Endodermal cell (in vitro differentiated cells): Measurements from ENCODE around the gene GAB2. TPM values are rescaled to one million over a fixed set of nuclear protein-coding genes. Genes with fewer than 3 reads are reported as not detected.

Source experiments
- DNase-seq: peaks from one replicate; pipeline ENCODE4 v3.0.0-alpha.2; 2017
- H3K27ac ChIP-seq: 2 replicates; pipeline ENCODE4 v1.5.1; 2013; ENCODE audit warnings: mild to moderate bottlenecking, low read depth, low read length, moderate library complexity
- H3K27me3 ChIP-seq: 2 replicates; pipeline ENCODE4 v1.6.1; 2013; ENCODE audit warnings: mild to moderate bottlenecking, low read length, moderate library complexity; ENCODE audit not compliant: insufficient read depth, control insufficient read depth, poor library complexity, severe bottlenecking
- H3K36me3 ChIP-seq: 2 replicates; pipeline ENCODE4 v1.7.0; 2013; ENCODE audit warnings: mild to moderate bottlenecking, low read length, moderate library complexity; ENCODE audit not compliant: control insufficient read depth, insufficient read depth
- H3K4me1 ChIP-seq: one replicate; pipeline ENCODE4 v1.7.0; 2013; ENCODE audit warnings: low read length; ENCODE audit not compliant: control insufficient read depth, insufficient read depth
- H3K4me3 ChIP-seq: 2 replicates; pipeline ENCODE4 v1.5.1; 2013; ENCODE audit warnings: mild to moderate bottlenecking, low read length, moderate library complexity
- H3K9ac ChIP-seq: 2 replicates; pipeline ENCODE4 v1.6.1; 2013; ENCODE audit warnings: mild to moderate bottlenecking, low read length, moderate library complexity; ENCODE audit not compliant: poor library complexity, severe bottlenecking; ENCODE audit errors: extremely low read depth
- H3K9me3 ChIP-seq: 2 replicates; pipeline ENCODE4 v1.6.1; 2013; ENCODE audit warnings: mild to moderate bottlenecking, low read length, moderate library complexity; ENCODE audit not compliant: control insufficient read depth
- H3K27ac Mint-ChIP-seq: 2 replicates; pipeline ENCODE4 v1.8.0; 2020; ENCODE audit warnings: mixed read lengths
- H3K27me3 Mint-ChIP-seq: 2 replicates; pipeline ENCODE4 v1.8.0; 2021; ENCODE audit warnings: mild to moderate bottlenecking, mixed read lengths; ENCODE audit not compliant: insufficient read depth
- H3K36me3 Mint-ChIP-seq: 2 replicates; pipeline ENCODE4 v1.8.0; 2020; ENCODE audit warnings: low read depth, mixed read lengths
- H3K4me1 Mint-ChIP-seq: 2 replicates; pipeline ENCODE4 v1.8.0; 2020; ENCODE audit warnings: mixed read lengths
- H3K4me3 Mint-ChIP-seq: 2 replicates; pipeline ENCODE4 v1.8.0; 2020; ENCODE audit warnings: mild to moderate bottlenecking, moderate library complexity, mixed read lengths
- H3K9me3 Mint-ChIP-seq: 2 replicates; pipeline ENCODE4 v1.8.0; 2020; ENCODE audit warnings: mild to moderate bottlenecking, mixed read lengths
- WGBS, 2 experiments: methylation state at CpG; one replicate each; pipeline versions ENCODE4 v1.1.5 to v1.1.7; 2013; ENCODE audit warnings: missing lambda C conversion rate in 2 of 2, mixed read lengths in 1 of 2; ENCODE audit not compliant: insufficient coverage in 1 of 2, insufficient read length in 1 of 2; 5-methylcytosine and 5-hydroxymethylcytosine counted together
- total RNA-seq, 2 donors: library from RNA; stranded (reverse); fragmentation: NEBNext Ultra II Directional in 1 of 2; extraction: Animal tissue kit (Norgen Biotek cat#: 25700) in 1 of 2; gene quantifications; 2 replicates in 1 of 2; 3 replicates in 1 of 2; pipeline ENCODE4 v1.2.1, GENCODE V29; 2021
- TF ChIP-seq, protein P1 (sequence below): fragments of 200-600 bp; sonication (generic); conservative IDR thresholded peaks from 2 replicates; pipeline ENCODE4 v1.5.0; 2021; ENCODE audit warnings: antibody characterized with exemption, mild to moderate bottlenecking

The GAB2 gene
- total RNA-seq, 2 donors from 2014 or later, result 26.9 to 62.8 TPM

DNA sequence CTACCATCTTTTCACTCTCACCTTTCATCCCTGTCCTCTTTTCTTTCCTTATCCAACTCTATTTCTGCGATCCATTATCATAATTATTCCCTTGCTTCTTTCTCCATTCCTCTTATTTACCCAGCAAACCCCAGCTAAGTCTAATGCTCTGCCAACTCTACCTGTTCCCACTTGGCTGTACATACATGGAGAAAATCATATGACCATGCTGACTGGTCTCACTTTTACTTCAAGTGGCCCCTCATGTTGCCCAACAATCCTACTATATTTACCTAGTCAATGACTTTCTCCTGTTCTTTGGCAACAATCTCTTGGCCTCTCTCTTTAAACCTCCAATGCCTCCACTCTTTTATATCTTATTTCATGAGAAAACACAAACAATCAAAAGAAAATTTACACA, 134.8 kb downstream of the GAB2 start:
- Histone ChIP-seq H3K4me3 (no peak overlapping the region), H3K9me3 (no peaks in the 10 kb centered on the region), H3K4me1 (no peaks in the 10 kb centered on the region), H3K36me3 (peaks cover 24% of the 10 kb centered on the region), H3K9ac (no peak overlapping the region), H3K27ac (no peak overlapping the region), H3K27me3 (no peaks in the 10 kb centered on the region)
- Mint-ChIP-seq H3K9me3 (no peaks in the 10 kb centered on the region), H3K4me3 (no peak overlapping the region), H3K36me3 (peaks cover 10% of the 10 kb centered on the region), H3K27ac (no peak overlapping the region), H3K27me3 (no peaks in the 10 kb centered on the region), H3K4me1 (peaks cover 2% of the 10 kb centered on the region)
- TF ChIP-seq, protein P1, sequence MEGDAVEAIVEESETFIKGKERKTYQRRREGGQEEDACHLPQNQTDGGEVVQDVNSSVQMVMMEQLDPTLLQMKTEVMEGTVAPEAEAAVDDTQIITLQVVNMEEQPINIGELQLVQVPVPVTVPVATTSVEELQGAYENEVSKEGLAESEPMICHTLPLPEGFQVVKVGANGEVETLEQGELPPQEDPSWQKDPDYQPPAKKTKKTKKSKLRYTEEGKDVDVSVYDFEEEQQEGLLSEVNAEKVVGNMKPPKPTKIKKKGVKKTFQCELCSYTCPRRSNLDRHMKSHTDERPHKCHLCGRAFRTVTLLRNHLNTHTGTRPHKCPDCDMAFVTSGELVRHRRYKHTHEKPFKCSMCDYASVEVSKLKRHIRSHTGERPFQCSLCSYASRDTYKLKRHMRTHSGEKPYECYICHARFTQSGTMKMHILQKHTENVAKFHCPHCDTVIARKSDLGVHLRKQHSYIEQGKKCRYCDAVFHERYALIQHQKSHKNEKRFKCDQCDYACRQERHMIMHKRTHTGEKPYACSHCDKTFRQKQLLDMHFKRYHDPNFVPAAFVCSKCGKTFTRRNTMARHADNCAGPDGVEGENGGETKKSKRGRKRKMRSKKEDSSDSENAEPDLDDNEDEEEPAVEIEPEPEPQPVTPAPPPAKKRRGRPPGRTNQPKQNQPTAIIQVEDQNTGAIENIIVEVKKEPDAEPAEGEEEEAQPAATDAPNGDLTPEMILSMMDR, result no peak
- no peak for DNase-seq
- 93 to 100% methylated on average over 1 of the region's 1 CpG for WGBS, 2 experiments

DNA sequence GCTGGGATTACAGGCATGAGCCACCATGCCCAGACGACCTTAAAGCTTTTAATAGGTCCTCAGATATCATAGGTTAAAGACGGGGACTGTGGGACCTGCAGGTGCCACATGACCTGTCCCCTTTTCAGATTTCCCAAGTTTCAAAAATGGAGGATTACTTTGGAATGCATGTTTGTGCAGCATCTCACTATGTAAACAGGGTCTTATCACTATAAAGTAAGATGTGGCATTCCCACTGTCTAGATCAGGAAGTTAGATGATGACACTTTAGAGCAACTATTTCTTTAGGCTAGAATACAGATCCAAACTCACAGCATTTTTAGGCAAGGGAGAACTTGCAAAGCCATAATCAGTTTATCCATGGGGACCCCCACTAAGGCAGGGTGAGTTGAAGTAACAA, 136.1 kb downstream of the GAB2 start:
- Mint-ChIP-seq H3K4me3 (no peak overlapping the region), H3K27ac (no peak overlapping the region), H3K9me3 (no peaks in the 10 kb centered on the region), H3K27me3 (no peaks in the 10 kb centered on the region), H3K36me3 (peaks cover 15% of the 10 kb centered on the region), H3K4me1 (peaks cover 2% of the 10 kb centered on the region)
- no peak overlapping the region for H3K27ac ChIP-seq
- H3K27me3 ChIP-seq, result no peaks in the 10 kb centered on the region
- WGBS, 2 experiments, result 94 to 97% methylated on average over 2 of the region's 2 CpGs
- no peaks in the 10 kb centered on the region for H3K4me1 ChIP-seq
- peaks cover 34% of the 10 kb centered on the region for H3K36me3 ChIP-seq
- TF ChIP-seq, protein P1, result no peak
- no peak overlapping the region for H3K4me3 ChIP-seq
- no peak overlapping the region for H3K9ac ChIP-seq
- DNase-seq, result no peak
- H3K9me3 ChIP-seq, result no peaks in the 10 kb centered on the region

DNA sequence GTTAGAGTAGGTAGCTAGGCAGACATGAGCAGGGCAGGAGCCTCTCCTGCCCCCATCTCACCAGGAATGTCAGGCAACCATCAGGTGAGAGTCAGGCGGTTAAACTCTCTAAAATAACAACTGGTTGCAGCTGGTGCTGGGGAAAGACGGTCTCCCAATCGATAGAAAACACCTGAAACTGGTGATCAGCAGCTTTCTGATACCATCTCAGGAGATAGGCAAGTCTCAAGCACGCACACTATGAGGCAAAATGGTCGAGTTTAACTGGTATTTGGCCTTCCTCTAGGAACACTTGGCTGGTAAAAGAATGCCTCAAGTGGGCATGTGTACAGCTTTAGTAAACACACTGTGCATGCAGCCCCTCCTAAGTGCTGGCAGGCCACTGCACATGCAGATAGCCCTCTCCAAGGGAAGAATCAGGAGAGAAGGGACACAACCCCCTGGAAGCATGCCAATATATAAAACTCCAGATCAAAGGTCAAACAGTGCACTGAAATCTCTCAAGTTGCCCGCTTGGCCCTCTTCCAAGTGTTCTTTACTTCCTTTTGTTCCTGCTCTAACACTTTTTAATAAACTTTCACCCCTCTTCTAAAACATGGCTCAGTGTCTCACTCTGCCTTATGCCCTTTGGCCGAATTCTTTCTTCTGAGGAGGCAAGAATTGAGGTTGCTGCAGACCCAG, 140.2 kb downstream of the GAB2 start:
- no peak overlapping the region for H3K27ac Mint-ChIP-seq
- 95 to 96% methylated on average over 6 to 7 of the region's 7 CpGs for WGBS, 2 experiments
- no peak overlapping the region for H3K4me3 ChIP-seq
- H3K27me3 ChIP-seq, result no peaks in the 10 kb centered on the region
- H3K27me3 Mint-ChIP-seq, result no peaks in the 10 kb centered on the region
- peaks cover 1% of the 10 kb centered on the region for H3K4me1 Mint-ChIP-seq
- no peak overlapping the region for H3K27ac ChIP-seq
- DNase-seq, result no peak
- H3K9me3 ChIP-seq, result peaks cover 32% of the 10 kb centered on the region
- H3K9me3 Mint-ChIP-seq, result peaks cover 22% of the 10 kb centered on the region
- no peaks in the 10 kb centered on the region for H3K4me1 ChIP-seq
- no peak overlapping the region for H3K4me3 Mint-ChIP-seq
- peaks cover 45% of the 10 kb centered on the region for H3K36me3 Mint-ChIP-seq
- H3K9ac ChIP-seq, result no peak overlapping the region
- TF ChIP-seq, protein P1, result no peak
- H3K36me3 ChIP-seq, result peaks cover 67% of the 10 kb centered on the region
